Measurements from ENCODE around the gene RFX4. TPM values are rescaled to one million over a fixed set of nuclear protein-coding genes. Genes with fewer than 3 reads are reported as not detected.

The RFX4 gene
- total RNA-seq, 1 donor from 2014 or later: not detected

- no peak for TF ChIP-seq CTCF (IDR thresholded peaks at IDR 0.05; ENCODE audit: borderline replicate concordance)
- peak overlapping the region; percentile 51 for H3K4me3 ChIP-seq
- peaks cover 62% of the 10 kb centered on the region for H3K4me1 ChIP-seq
- no peaks in the 10 kb centered on the region for H3K36me3 ChIP-seq
- intact Hi-C loops (cut with micrococcal nuclease): no loop called here
- no peaks in the 10 kb centered on the region for H3K9me3 ChIP-seq (replicated peaks)
- DNase-seq: no peak
- H3K27ac ChIP-seq (replicated peaks): no peak overlapping the region
- H3K27me3 ChIP-seq (ENCODE audit: low read depth): peaks cover 100% of the 10 kb centered on the region
Measured at GRCh38 chr12:106586278-106586802, 3.5 kb downstream of the RFX4 start.

DNA sequence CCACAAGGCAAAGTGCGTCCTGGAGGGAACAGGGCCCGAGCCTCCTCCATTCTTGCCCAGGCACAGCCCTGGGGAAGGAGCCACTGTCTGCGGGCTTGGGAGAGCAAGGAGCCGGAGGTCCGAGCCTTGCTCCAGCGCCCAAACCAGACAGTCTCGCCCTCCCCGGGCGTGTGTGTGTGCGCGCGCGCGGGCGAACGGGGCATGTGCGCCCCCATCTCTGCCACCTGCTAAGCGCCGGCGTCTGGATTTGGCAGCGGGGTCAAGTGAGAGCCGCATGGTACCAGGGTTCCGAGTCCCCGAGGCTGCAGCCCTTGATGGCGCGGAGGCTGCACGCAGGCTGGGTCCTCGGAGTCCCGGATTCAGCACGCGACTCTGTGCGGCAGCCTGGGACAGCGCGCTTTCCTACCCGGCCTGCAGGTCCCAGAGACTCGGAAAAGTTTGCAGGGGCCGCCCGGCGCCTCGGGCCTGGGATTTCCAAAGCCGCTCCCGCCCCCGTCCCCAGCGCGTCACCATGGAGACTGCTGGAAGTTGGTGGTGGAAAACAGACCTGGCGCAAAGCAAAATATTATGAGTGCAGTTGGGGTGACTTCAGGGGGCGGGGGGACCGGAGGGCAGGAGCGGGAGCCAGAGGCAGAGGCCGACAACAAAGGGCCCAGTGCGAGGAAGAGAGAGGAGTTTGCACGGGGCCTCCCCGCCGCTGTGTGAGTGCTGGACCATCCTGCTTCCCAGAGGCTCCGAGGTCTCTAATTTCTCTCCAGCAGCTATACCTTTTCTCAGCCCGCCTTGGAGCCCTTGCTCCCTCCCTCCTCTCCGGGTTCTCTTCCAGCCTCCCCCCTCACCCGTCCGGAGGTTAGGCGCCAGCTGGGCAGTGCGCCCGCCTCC, 4.2 kb downstream of the RFX4 start:
- intact Hi-C loops (cut with micrococcal nuclease): no loop called here
- peak overlapping the region; percentile 51 for H3K4me3 ChIP-seq
- no peaks in the 10 kb centered on the region for H3K36me3 ChIP-seq
- TF ChIP-seq CTCF (IDR thresholded peaks at IDR 0.05; ENCODE audit: borderline replicate concordance): no peak
- H3K9me3 ChIP-seq (replicated peaks): no peaks in the 10 kb centered on the region
- peaks cover 100% of the 10 kb centered on the region for H3K27me3 ChIP-seq (ENCODE audit: low read depth)
- peaks cover 55% of the 10 kb centered on the region for H3K4me1 ChIP-seq
- no peak overlapping the region for H3K27ac ChIP-seq (replicated peaks)
- no peak for DNase-seq

DNA sequence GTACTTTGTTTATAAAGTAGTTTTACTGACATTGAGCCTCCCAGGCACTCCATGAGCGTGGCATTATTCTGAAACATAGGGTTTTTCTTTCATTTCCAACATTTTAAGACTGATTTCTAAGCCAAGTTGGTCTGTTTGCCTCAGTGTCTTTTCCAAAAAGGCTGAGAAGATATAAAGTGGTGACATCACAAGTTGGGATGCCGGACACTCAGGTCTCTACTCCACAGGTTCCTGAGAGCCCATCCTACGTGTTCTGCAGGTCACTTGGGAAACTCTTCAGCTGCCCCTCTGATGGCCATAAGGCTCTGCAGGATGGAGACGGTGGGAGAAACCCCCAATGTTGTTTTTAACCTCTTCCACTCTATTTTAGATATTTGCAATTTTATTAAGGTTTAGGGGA, 6.0 kb downstream of the RFX4 start:
- no peaks in the 10 kb centered on the region for H3K36me3 ChIP-seq
- no peak for DNase-seq
- H3K4me3 ChIP-seq: no peak overlapping the region
- no peak for TF ChIP-seq CTCF (IDR thresholded peaks at IDR 0.05; ENCODE audit: borderline replicate concordance)
- peaks cover 38% of the 10 kb centered on the region for H3K4me1 ChIP-seq
- intact Hi-C loops (cut with micrococcal nuclease): no loop called here
- H3K27ac ChIP-seq (replicated peaks): no peak overlapping the region
- peaks cover 100% of the 10 kb centered on the region for H3K27me3 ChIP-seq (ENCODE audit: low read depth)
- H3K9me3 ChIP-seq (replicated peaks): no peaks in the 10 kb centered on the region

DNA sequence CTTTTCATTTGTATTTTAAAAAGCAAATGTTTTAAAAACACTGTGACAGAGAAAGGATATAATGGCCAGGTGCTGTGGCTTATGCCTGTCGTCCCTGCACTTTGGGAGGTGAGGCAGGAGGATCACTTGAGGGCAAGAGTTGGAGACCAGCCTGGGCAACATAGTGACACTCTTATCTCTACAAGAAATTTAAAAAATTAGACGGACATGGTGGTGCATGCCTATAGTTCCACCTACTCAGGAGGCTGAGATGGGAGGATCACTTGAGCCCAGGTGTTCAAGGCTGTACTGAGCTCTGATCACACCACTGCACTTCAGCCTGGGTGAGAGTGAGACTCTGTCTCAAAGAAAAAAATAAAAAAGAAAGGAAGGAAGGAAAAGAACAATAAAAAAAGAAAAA, 7.8 kb downstream of the RFX4 start:
- no peaks in the 10 kb centered on the region for H3K9me3 ChIP-seq (replicated peaks)
- peaks cover 100% of the 10 kb centered on the region for H3K27me3 ChIP-seq (ENCODE audit: low read depth)
- TF ChIP-seq CTCF (IDR thresholded peaks at IDR 0.05; ENCODE audit: borderline replicate concordance): no peak
- H3K27ac ChIP-seq (replicated peaks): no peak overlapping the region
- no peak for DNase-seq
- intact Hi-C loops (cut with micrococcal nuclease): no loop called here
- H3K4me3 ChIP-seq: no peak overlapping the region
- peaks cover 21% of the 10 kb centered on the region for H3K4me1 ChIP-seq
- H3K36me3 ChIP-seq: no peaks in the 10 kb centered on the region

- DNase-seq: no peak
- Histone ChIP-seq H3K4me1 (no peaks in the 10 kb centered on the region), H3K27me3 (ENCODE audit: low read depth) (peaks cover 91% of the 10 kb centered on the region), H3K27ac (replicated peaks) (no peak overlapping the region), H3K4me3 (no peak overlapping the region), H3K9me3 (replicated peaks) (no peaks in the 10 kb centered on the region), H3K36me3 (no peaks in the 10 kb centered on the region)
- no peak for TF ChIP-seq CTCF (IDR thresholded peaks at IDR 0.05; ENCODE audit: borderline replicate concordance)
- intact Hi-C loops (cut with micrococcal nuclease): no loop called here
Measured at GRCh38 chr12:106594447-106594846, 11.6 kb downstream of the RFX4 start.
